ENCODE measurements around the gene MYOD1.

Gene MYOD1

DNA sequence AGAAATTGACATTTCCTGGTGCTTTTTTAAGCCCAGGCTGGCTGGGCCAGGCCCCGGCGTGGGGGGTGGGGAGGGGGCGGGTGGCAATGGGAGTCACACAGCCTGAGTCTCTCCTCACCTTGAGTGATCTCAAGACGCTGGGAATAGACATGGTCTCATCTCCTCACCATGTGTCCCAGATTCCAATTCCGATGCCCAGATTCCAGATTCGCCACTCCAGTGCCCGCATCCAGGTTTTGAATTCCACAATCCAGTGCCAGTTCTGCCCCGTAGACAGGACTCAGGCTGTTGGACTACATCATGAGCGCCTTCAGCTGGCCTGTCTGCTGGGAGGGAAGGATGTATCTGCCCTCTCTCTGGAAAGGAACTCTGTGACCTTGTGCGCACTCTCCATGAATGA, 34.3 kb downstream of the MYOD1 start:
- H3K27ac ChIP-seq (ENCODE audit: low read depth, low read length, poor library complexity, severe bottlenecking): no peak overlapping the region
- H3K27me3 ChIP-seq (ENCODE audit: insufficient read depth, low read length): peaks cover 3% of the 10 kb centered on the region; the same call in 1 of the 2 replicates
- H3K9ac ChIP-seq (ENCODE audit: low read length): no peak overlapping the region
- H3K4me1 ChIP-seq (ENCODE audit: insufficient read depth, low read length, severe bottlenecking): no peaks in the 10 kb centered on the region
- no peaks in the 10 kb centered on the region for H3K9me3 ChIP-seq (ENCODE audit: low read length)
- H3K4me2 ChIP-seq (ENCODE audit: low read length): no peak overlapping the region
- no peak overlapping the region for H2AFZ ChIP-seq (ENCODE audit: low read length)
- H3K79me2 ChIP-seq (ENCODE audit: insufficient read depth, low read length): no peaks in the 10 kb centered on the region
- no peak overlapping the region for H3K4me3 ChIP-seq (ENCODE audit: low read depth, low read length, poor library complexity, severe bottlenecking)
- H3F3A ChIP-seq (ENCODE audit: insufficient read depth, low read length): no peaks in the 10 kb centered on the region
- H3K9me2 ChIP-seq (ENCODE audit: low read depth, low read length): no peaks in the 10 kb centered on the region
- H4K20me1 ChIP-seq (ENCODE audit: insufficient read depth, low read length): no peaks in the 10 kb centered on the region
- no peaks in the 10 kb centered on the region for H3K36me3 ChIP-seq (ENCODE audit: insufficient read depth, low read length)
- TF ChIP-seq, protein P1, sequence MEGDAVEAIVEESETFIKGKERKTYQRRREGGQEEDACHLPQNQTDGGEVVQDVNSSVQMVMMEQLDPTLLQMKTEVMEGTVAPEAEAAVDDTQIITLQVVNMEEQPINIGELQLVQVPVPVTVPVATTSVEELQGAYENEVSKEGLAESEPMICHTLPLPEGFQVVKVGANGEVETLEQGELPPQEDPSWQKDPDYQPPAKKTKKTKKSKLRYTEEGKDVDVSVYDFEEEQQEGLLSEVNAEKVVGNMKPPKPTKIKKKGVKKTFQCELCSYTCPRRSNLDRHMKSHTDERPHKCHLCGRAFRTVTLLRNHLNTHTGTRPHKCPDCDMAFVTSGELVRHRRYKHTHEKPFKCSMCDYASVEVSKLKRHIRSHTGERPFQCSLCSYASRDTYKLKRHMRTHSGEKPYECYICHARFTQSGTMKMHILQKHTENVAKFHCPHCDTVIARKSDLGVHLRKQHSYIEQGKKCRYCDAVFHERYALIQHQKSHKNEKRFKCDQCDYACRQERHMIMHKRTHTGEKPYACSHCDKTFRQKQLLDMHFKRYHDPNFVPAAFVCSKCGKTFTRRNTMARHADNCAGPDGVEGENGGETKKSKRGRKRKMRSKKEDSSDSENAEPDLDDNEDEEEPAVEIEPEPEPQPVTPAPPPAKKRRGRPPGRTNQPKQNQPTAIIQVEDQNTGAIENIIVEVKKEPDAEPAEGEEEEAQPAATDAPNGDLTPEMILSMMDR (IDR thresholded peaks at IDR 0.05; ENCODE audit: low read length): no peak
- TF ChIP-seq EZH2 (IDR thresholded peaks at IDR 0.05; ENCODE audit: borderline replicate concordance, low read length): no peak

DNA sequence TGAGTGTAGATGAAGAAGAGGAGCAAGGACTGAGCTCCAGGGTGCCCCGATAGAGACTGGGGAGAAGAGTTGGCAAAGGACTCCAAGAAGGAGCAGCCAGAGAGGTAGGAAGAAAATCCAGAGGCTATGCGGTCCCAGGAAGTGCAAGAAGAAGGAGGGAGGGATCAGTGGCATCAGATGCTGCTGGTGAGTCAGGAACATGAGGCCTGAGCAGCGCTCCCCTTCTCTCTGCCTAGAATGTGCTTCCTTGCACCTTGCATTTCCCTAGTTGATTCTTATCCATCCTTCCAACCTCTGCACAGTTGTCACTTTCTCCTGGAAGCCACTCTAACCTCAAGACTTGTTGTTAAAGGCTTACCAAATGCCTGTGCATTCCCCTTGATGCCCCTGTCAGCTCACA, 36.5 kb downstream of the MYOD1 start:
- Histone ChIP-seq H3K36me3 (ENCODE audit: insufficient read depth, low read length) (no peaks in the 10 kb centered on the region), H3K9me3 (ENCODE audit: low read length) (no peaks in the 10 kb centered on the region), H3F3A (ENCODE audit: insufficient read depth, low read length) (no peaks in the 10 kb centered on the region), H2AFZ (ENCODE audit: low read length) (no peak overlapping the region), H3K27me3 (ENCODE audit: insufficient read depth, low read length) (peaks cover 3% of the 10 kb centered on the region; the same call in 1 of the 2 replicates), H3K27ac (ENCODE audit: low read depth, low read length, poor library complexity, severe bottlenecking) (no peak overlapping the region), H3K4me2 (ENCODE audit: low read length) (no peak overlapping the region), H3K9ac (ENCODE audit: low read length) (no peak overlapping the region), H3K4me1 (ENCODE audit: insufficient read depth, low read length, severe bottlenecking) (no peaks in the 10 kb centered on the region), H4K20me1 (ENCODE audit: insufficient read depth, low read length) (no peaks in the 10 kb centered on the region), H3K9me2 (ENCODE audit: low read depth, low read length) (no peaks in the 10 kb centered on the region), H3K4me3 (ENCODE audit: low read depth, low read length, poor library complexity, severe bottlenecking) (no peak overlapping the region), H3K79me2 (ENCODE audit: insufficient read depth, low read length) (no peaks in the 10 kb centered on the region)
- no peak for TF ChIP-seq EZH2 (IDR thresholded peaks at IDR 0.05; ENCODE audit: borderline replicate concordance, low read length)
- TF ChIP-seq, protein P1 (IDR thresholded peaks at IDR 0.05; ENCODE audit: low read length): no peak

DNA sequence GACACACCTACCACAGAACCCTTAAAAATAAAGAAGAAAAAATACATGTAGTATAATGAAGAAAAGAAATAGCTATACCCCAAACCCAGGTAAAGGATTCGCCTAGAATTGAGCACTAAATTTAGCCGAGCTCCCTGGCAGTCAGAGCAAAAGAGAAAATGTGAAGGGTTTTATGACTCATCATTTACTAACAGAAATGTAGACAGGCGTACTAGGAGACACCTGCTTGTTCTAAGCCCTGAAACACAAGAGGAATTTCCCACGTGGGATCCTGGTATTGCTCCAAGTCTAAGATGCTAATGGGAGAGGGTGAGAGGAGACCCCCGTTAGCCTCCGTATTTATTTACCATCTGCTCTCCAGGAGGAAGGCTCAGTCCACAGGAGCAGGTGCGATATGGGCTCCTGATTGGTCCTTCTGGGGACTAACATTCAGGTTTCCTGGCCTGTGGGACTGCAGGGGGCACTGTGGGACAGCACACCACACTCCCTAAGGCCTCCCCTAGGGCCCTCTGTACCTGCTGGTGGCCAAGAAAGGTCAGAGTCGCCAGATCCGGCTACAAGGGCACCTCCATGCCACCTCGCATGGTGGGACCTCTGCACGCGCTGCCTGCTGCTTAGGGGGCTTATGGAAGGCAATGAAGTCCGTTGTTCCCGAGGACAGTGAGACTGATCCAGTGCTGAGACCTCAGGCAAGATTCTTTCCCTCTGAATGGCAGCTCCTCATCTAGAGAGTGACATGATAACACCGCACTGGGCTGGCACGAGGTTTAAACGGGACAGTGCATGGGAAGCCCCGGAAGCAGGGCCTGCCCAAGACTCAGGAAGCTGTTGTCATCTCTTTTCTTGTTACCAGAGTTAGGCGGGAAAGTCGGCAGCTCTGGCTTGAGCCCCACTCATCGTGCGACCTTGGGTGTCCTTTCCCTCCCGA, 41.0 kb downstream of the MYOD1 start:
- no peaks in the 10 kb centered on the region for H3K79me2 ChIP-seq (ENCODE audit: insufficient read depth, low read length)
- H3K4me1 ChIP-seq (ENCODE audit: insufficient read depth, low read length, severe bottlenecking): no peaks in the 10 kb centered on the region
- H2AFZ ChIP-seq (ENCODE audit: low read length): no peak overlapping the region
- H3K9me2 ChIP-seq (ENCODE audit: low read depth, low read length): no peaks in the 10 kb centered on the region
- no peak overlapping the region for H3K4me3 ChIP-seq (ENCODE audit: low read depth, low read length, poor library complexity, severe bottlenecking)
- no peak overlapping the region for H3K27ac ChIP-seq (ENCODE audit: low read depth, low read length, poor library complexity, severe bottlenecking)
- no peak overlapping the region for H3K9ac ChIP-seq (ENCODE audit: low read length)
- no peaks in the 10 kb centered on the region for H3K27me3 ChIP-seq (ENCODE audit: insufficient read depth, low read length)
- no peaks in the 10 kb centered on the region for H3F3A ChIP-seq (ENCODE audit: insufficient read depth, low read length)
- H3K36me3 ChIP-seq (ENCODE audit: insufficient read depth, low read length): no peaks in the 10 kb centered on the region
- TF ChIP-seq EZH2 (IDR thresholded peaks at IDR 0.05; ENCODE audit: borderline replicate concordance, low read length): no peak
- TF ChIP-seq, protein P1 (IDR thresholded peaks at IDR 0.05; ENCODE audit: low read length): peak; percentile 62
- H3K4me2 ChIP-seq (ENCODE audit: low read length): no peak overlapping the region
- H4K20me1 ChIP-seq (ENCODE audit: insufficient read depth, low read length): no peaks in the 10 kb centered on the region
- H3K9me3 ChIP-seq (ENCODE audit: low read length): no peaks in the 10 kb centered on the region

Measured in OCI-LY1 (cell line).